KMS-11 (cell line): ENCODE results near the gene KLHL1.

Experiments
- H2AFZ ChIP-seq: fragments of 200-600 bp; sonication (generic); 2 replicates; pipeline ENCODE4 v1.6.1; 2016; ENCODE audit warnings: antibody characterized with exemption, mixed run types, low read depth
- H3K27ac ChIP-seq: fragments of 200-600 bp; sonication (generic); 2 replicates; pipeline ENCODE4 v1.6.1; 2016; ENCODE audit warnings: mild to moderate bottlenecking, mixed run types
- H3K27me3 ChIP-seq: fragments of 200-600 bp; sonication (generic); 2 replicates; pipeline ENCODE4 v1.6.1; 2017; ENCODE audit warnings: mild to moderate bottlenecking, low read depth, mixed run types, moderate library complexity; ENCODE audit not compliant: insufficient read depth
- H3K36me3 ChIP-seq: fragments of 200-600 bp; sonication (generic); 2 replicates; pipeline ENCODE4 v1.6.1; 2017; ENCODE audit warnings: mild to moderate bottlenecking, mixed run types; ENCODE audit not compliant: insufficient read depth
- H3K4me1 ChIP-seq: fragments of 200-600 bp; sonication (generic); 2 replicates; pipeline ENCODE4 v1.6.1; 2016; ENCODE audit warnings: mild to moderate bottlenecking, low read depth, mixed run types; ENCODE audit not compliant: poor library complexity, severe bottlenecking
- H3K4me2 ChIP-seq: fragments of 200-600 bp; sonication (generic); 2 replicates; pipeline ENCODE4 v1.7.0; 2016; ENCODE audit warnings: mild to moderate bottlenecking, mixed run types
- H3K4me3 ChIP-seq: fragments of 200-600 bp; sonication (generic); IDR thresholded peaks from 2 replicates; pipeline ENCODE4 v1.6.1; 2017; ENCODE audit warnings: low read depth, low read length, mixed read lengths; ENCODE audit not compliant: insufficient read depth
- H3K79me2 ChIP-seq: fragments of 200-600 bp; sonication (generic); 2 replicates; pipeline ENCODE4 v1.6.1; 2016; ENCODE audit warnings: low read depth, mixed run types; ENCODE audit not compliant: insufficient read depth
- H3K9ac ChIP-seq: fragments of 200-600 bp; sonication (generic); 2 replicates; pipeline ENCODE4 v1.6.1; 2016; ENCODE audit warnings: mild to moderate bottlenecking, mixed run types
- H4K20me1 ChIP-seq: fragments of 200-600 bp; sonication (generic); 2 replicates; pipeline ENCODE4 v1.6.1; 2016; ENCODE audit warnings: mild to moderate bottlenecking, mixed run types; ENCODE audit not compliant: insufficient read depth
- TF ChIP-seq, protein P1 (sequence below): fragments of 200-600 bp; sonication (generic); conservative IDR thresholded peaks from 2 replicates; pipeline ENCODE4 v1.6.1; 2017; ENCODE audit warnings: low read depth, mild to moderate bottlenecking, antibody characterized with exemption, low read length, moderate library complexity, mixed read lengths

Gene KLHL1

GRCh38 chr13:70090036-70090723 is 18.1 kb downstream of the KLHL1 start:
- H3K27me3 ChIP-seq = no peaks in the 10 kb centered on the region
- no peak overlapping the region for H3K9ac ChIP-seq
- H3K4me2 ChIP-seq = no peak overlapping the region
- no peaks in the 10 kb centered on the region for H3K36me3 ChIP-seq
- TF ChIP-seq, protein P1, sequence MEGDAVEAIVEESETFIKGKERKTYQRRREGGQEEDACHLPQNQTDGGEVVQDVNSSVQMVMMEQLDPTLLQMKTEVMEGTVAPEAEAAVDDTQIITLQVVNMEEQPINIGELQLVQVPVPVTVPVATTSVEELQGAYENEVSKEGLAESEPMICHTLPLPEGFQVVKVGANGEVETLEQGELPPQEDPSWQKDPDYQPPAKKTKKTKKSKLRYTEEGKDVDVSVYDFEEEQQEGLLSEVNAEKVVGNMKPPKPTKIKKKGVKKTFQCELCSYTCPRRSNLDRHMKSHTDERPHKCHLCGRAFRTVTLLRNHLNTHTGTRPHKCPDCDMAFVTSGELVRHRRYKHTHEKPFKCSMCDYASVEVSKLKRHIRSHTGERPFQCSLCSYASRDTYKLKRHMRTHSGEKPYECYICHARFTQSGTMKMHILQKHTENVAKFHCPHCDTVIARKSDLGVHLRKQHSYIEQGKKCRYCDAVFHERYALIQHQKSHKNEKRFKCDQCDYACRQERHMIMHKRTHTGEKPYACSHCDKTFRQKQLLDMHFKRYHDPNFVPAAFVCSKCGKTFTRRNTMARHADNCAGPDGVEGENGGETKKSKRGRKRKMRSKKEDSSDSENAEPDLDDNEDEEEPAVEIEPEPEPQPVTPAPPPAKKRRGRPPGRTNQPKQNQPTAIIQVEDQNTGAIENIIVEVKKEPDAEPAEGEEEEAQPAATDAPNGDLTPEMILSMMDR = no peak
- H3K4me3 ChIP-seq = no peak overlapping the region
- H3K79me2 ChIP-seq = no peaks in the 10 kb centered on the region
- no peaks in the 10 kb centered on the region for H3K4me1 ChIP-seq
- H2AFZ ChIP-seq = no peak overlapping the region
- H4K20me1 ChIP-seq = no peaks in the 10 kb centered on the region
- no peak overlapping the region for H3K27ac ChIP-seq

DNA sequence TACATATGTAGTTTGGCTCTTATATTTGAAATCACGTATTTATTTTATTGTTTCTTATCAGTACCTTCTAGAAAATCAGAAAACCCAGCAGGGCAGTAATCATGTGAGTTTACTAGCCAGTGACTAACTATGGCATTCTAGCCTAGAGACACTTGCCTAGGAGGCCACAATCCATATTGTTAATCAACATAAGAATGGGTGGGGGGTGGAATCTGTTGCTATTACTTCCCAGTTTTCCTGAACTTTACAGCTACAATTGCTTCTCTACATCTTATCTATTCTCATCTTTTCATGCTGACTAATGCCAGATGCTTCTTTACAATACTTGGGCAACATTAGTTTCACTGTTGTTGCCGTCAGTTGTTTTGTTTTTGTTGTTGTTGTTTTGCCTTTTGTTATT is 19.3 kb downstream of the KLHL1 start:
- Histone ChIP-seq H3K4me3 (no peak overlapping the region), H3K9ac (no peak overlapping the region), H3K27me3 (no peaks in the 10 kb centered on the region), H4K20me1 (no peaks in the 10 kb centered on the region), H3K36me3 (no peaks in the 10 kb centered on the region), H3K4me2 (no peak overlapping the region), H2AFZ (no peak overlapping the region), H3K27ac (no peak overlapping the region), H3K4me1 (no peaks in the 10 kb centered on the region), H3K79me2 (no peaks in the 10 kb centered on the region)
- TF ChIP-seq, protein P1 = no peak

GRCh38 chr13:70087247-70087646 is 21.0 kb downstream of the KLHL1 start:
- H3K27ac ChIP-seq = no peak overlapping the region
- H3K4me2 ChIP-seq = no peak overlapping the region
- TF ChIP-seq, protein P1 = no peak
- H3K27me3 ChIP-seq = no peaks in the 10 kb centered on the region
- H3K79me2 ChIP-seq = no peaks in the 10 kb centered on the region
- H3K4me3 ChIP-seq = no peak overlapping the region
- H3K36me3 ChIP-seq = no peaks in the 10 kb centered on the region
- no peaks in the 10 kb centered on the region for H4K20me1 ChIP-seq
- H2AFZ ChIP-seq = no peak overlapping the region
- H3K9ac ChIP-seq = no peak overlapping the region
- H3K4me1 ChIP-seq = no peaks in the 10 kb centered on the region

DNA sequence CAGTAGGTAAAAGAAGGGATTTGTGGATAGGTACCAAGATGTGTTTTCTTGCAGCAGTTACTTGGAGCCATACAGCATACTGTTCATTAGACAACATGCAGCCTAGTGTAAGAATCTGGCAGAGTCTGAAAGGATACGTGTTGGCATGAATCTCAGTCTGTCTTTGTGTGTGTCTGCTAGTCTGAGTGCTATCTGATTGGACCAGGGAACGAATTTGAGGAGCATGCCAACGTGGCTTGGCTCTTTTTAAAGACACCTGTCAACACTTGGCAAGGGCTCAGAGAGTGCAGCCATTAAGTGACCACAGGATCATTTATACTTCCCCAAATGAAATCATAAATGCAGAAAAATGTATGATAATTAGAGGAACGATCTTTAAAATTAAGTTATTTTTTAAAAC is 28.2 kb downstream of the KLHL1 start:
- H3K27ac ChIP-seq = no peak overlapping the region
- TF ChIP-seq, protein P1 = no peak
- no peak overlapping the region for H3K9ac ChIP-seq
- no peak overlapping the region for H3K4me2 ChIP-seq
- no peak overlapping the region for H2AFZ ChIP-seq
- H3K4me1 ChIP-seq = no peaks in the 10 kb centered on the region
- H3K4me3 ChIP-seq = no peak overlapping the region
- H3K36me3 ChIP-seq = no peaks in the 10 kb centered on the region
- no peaks in the 10 kb centered on the region for H3K79me2 ChIP-seq
- no peaks in the 10 kb centered on the region for H4K20me1 ChIP-seq
- H3K27me3 ChIP-seq = no peaks in the 10 kb centered on the region
